C4-2B (cell line): Measurements from ENCODE around the gene SOAT2.
"Not testable (repeated sequence)": the region's sequence is repeated elsewhere in the genome, so short reads cannot be mapped to it uniquely, and the experiment has no call there.

Experiments
- ZFX ChIP-seq: fragments of 450-650 bp; IDR thresholded peaks from 2 replicates; pipeline ENCODE4 v1.6.1; 2017
- TF ChIP-seq, protein P1 (sequence below): fragments of 450-650 bp; conservative IDR thresholded peaks from 2 replicates; pipeline ENCODE4 v1.5.1; 2017; ENCODE audit warnings: mild to moderate bottlenecking

DNA sequence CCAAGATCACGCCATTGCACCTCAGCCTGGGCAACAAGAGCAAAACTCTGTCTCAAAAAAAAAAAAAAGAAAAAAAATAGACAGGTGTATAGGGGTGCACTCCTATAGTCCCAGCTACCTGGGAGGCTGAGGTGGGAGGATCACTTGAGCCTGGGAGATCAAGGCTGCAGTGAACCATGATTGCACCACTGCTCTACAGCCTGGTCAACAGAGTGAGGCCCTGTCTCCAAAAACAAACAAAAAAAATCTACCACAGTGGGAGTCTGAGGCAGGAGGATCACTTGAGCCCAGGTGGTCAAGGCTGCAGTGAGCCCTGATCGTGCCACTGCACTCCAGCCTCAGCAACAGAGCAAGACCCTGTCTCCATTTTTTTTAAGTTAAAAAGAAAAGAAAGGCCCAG, 59.7 kb downstream of the SOAT2 start:
- TF ChIP-seq, protein P1, sequence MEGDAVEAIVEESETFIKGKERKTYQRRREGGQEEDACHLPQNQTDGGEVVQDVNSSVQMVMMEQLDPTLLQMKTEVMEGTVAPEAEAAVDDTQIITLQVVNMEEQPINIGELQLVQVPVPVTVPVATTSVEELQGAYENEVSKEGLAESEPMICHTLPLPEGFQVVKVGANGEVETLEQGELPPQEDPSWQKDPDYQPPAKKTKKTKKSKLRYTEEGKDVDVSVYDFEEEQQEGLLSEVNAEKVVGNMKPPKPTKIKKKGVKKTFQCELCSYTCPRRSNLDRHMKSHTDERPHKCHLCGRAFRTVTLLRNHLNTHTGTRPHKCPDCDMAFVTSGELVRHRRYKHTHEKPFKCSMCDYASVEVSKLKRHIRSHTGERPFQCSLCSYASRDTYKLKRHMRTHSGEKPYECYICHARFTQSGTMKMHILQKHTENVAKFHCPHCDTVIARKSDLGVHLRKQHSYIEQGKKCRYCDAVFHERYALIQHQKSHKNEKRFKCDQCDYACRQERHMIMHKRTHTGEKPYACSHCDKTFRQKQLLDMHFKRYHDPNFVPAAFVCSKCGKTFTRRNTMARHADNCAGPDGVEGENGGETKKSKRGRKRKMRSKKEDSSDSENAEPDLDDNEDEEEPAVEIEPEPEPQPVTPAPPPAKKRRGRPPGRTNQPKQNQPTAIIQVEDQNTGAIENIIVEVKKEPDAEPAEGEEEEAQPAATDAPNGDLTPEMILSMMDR = not testable (repeated sequence)
- TF ChIP-seq ZFX = not testable (repeated sequence)
